Tibial nerve (tissue), 4 donors: ENCODE measurements around the gene TMEM63A.

ENCODE experiments used
- CTCF ChIP-seq, 5 experiments: fragments of 200-600 bp in 3 of 5; fragments of 450-650 bp in 2 of 5; sonication (generic) in 3 of 5; IDR thresholded peaks; one replicate each; pipeline ENCODE4 v1.5.1; 2016 to 2019; ENCODE audit warnings: antibody characterized with exemption in 5 of 5, mild to moderate bottlenecking in 3 of 5, moderate library complexity in 2 of 5
- EP300 ChIP-seq, 2 donors: sonication (generic); formaldehyde crosslinking; IDR thresholded peaks; one replicate each; pipeline ENCODE4 v1.6.1; 2017; ENCODE audit warnings: antibody characterized with exemption in 2 of 2, mild to moderate bottlenecking in 1 of 2
- POLR2A ChIP-seq, 2 donors: fragments of 450-650 bp; IDR thresholded peaks; one replicate each; pipeline ENCODE4 v1.6.1; 2017; ENCODE audit warnings: antibody characterized with exemption in 2 of 2, mild to moderate bottlenecking in 2 of 2, moderate library complexity in 2 of 2

- TF ChIP-seq POLR2A (IDR thresholded peaks at IDR 0.05): no peak
- no peak for TF ChIP-seq CTCF (IDR thresholded peaks at IDR 0.05)
- TF ChIP-seq EP300 (IDR thresholded peaks at IDR 0.05): no peak
These were observed 59.4 kb downstream of the TMEM63A start for GRCh38 chr1:225822655-225823403.
